NCI-H2171 (cell line): ENCODE measurements around the gene CBFA2T2.
"Not testable (repeated sequence)": the region's sequence is repeated elsewhere in the genome, so short reads cannot be mapped to it uniquely, and the experiment has no call there.

Source experiments
- DNase-seq: peaks from one replicate; lab custom pipeline; 2025; lab: John Stamatoyannopoulos, UW

CBFA2T2 gene

GRCh38 chr20:33470866-33471265 is 19.0 kb upstream of the CBFA2T2 start:
- no peak for DNase-seq

GRCh38 chr20:33472868-33473435 is 16.9 kb upstream of the CBFA2T2 start:
- DNase-seq = peak; percentile 58

- no peak for DNase-seq
These were observed 15.6 kb upstream of the CBFA2T2 start for GRCh38 chr20:33474097-33474873.

GRCh38 chr20:33474963-33475362 is 14.9 kb upstream of the CBFA2T2 start:
- DNase-seq = no peak

GRCh38 chr20:33475381-33476152 is 14.3 kb upstream of the CBFA2T2 start:
- DNase-seq = no peak

GRCh38 chr20:33477386-33478234 is 12.3 kb upstream of the CBFA2T2 start:
- DNase-seq = peak; percentile 89

GRCh38 chr20:33480048-33480447 is 9.8 kb upstream of the CBFA2T2 start:
- no peak for DNase-seq

- no peak for DNase-seq
These were observed 8.4 kb upstream of the CBFA2T2 start for GRCh38 chr20:33481431-33481941.

GRCh38 chr20:33482581-33482980 is 7.3 kb upstream of the CBFA2T2 start:
- DNase-seq = peak; percentile 50

- not testable (repeated sequence) for DNase-seq
These were observed 6.7 kb upstream of the CBFA2T2 start for GRCh38 chr20:33483186-33483585.

GRCh38 chr20:33488201-33488600 is 1.7 kb upstream of the CBFA2T2 start:
- no peak for DNase-seq

GRCh38 chr20:33488661-33489494 is 1.0 kb upstream of the CBFA2T2 start:
- not testable (repeated sequence) for DNase-seq

- peak; percentile 99 for DNase-seq
These were observed 337 bp upstream of the CBFA2T2 start for GRCh38 chr20:33489495-33490022.

GRCh38 chr20:33490934-33491656 is 1.2 kb downstream of the CBFA2T2 start:
- no peak for DNase-seq

GRCh38 chr20:33493076-33493766 is 3.3 kb downstream of the CBFA2T2 start:
- DNase-seq = no peak

- not testable (repeated sequence) for DNase-seq
These were observed 6.9 kb downstream of the CBFA2T2 start for GRCh38 chr20:33496776-33497175.

- no peak for DNase-seq
These were observed 9.5 kb downstream of the CBFA2T2 start for GRCh38 chr20:33499355-33499754.

GRCh38 chr20:33501000-33501399 is 11.1 kb downstream of the CBFA2T2 start:
- no peak for DNase-seq

GRCh38 chr20:33503564-33503963 is 13.7 kb downstream of the CBFA2T2 start:
- DNase-seq = no peak
